Natural killer cell (primary cell): ENCODE data around the gene TYRO3. TPM values are rescaled to one million over a fixed set of nuclear protein-coding genes. Genes with fewer than 3 reads are reported as not detected.

Source experiments
- ATAC-seq, 3 donors: fragments of 150-1000 bp in 2 of 3; fragments of 200-7000 bp in 1 of 3; cut with Tn5 transposase; 1 replicate in 1 of 3; 2 replicates in 2 of 3; pipeline ENCODE4 v1.10.0; 2021; ENCODE audit warnings: mild to moderate bottlenecking in 2 of 3, moderate library complexity in 2 of 3
- DNase-seq, 2 donors: peaks; one replicate each; pipeline versions ENCODE4 v3.0.0 to v3.0.0-alpha.2; 2013 to 2021; ENCODE audit warnings: mixed read lengths in 1 of 2
- H3K27ac ChIP-seq: one replicate; pipeline ENCODE4 v1.5.1; 2013; ENCODE audit warnings: mild to moderate bottlenecking, low read length
- H3K27me3 ChIP-seq: one replicate; pipeline ENCODE4 v1.6.1; 2013; ENCODE audit warnings: low read length; ENCODE audit not compliant: control insufficient read depth, insufficient read depth
- H3K36me3 ChIP-seq: one replicate; pipeline ENCODE4 v1.6.1; 2013; ENCODE audit warnings: low read length; ENCODE audit not compliant: control insufficient read depth, insufficient read depth
- H3K4me1 ChIP-seq: one replicate; pipeline ENCODE4 v1.6.1; 2013; ENCODE audit warnings: low read length; ENCODE audit not compliant: control insufficient read depth, insufficient read depth
- H3K4me3 ChIP-seq: one replicate; pipeline ENCODE4 v1.5.1; 2013; ENCODE audit warnings: low read length
- H3K9me3 ChIP-seq: one replicate; pipeline ENCODE4 v1.6.1; 2013; ENCODE audit warnings: low read length; ENCODE audit not compliant: control insufficient read depth, insufficient read depth
- H3K27ac Mint-ChIP-seq, 2 donors: one replicate each; pipeline ENCODE4 v1.8.0; 2022; ENCODE audit warnings: mild to moderate bottlenecking in 2 of 2, mixed read lengths in 2 of 2, moderate library complexity in 1 of 2
- H3K27me3 Mint-ChIP-seq, 2 donors: one replicate each; pipeline ENCODE4 v1.8.0; 2022; ENCODE audit warnings: low read depth in 2 of 2, mixed read lengths in 2 of 2
- H3K36me3 Mint-ChIP-seq: one replicate; pipeline ENCODE4 v1.8.0; 2022; ENCODE audit warnings: mixed read lengths
- H3K4me1 Mint-ChIP-seq, 2 donors: one replicate each; pipeline ENCODE4 v1.8.0; 2022; ENCODE audit warnings: mixed read lengths in 2 of 2
- H3K4me3 Mint-ChIP-seq: one replicate; pipeline ENCODE4 v1.8.0; 2022; ENCODE audit warnings: mild to moderate bottlenecking, moderate library complexity, mixed read lengths
- H3K9me3 Mint-ChIP-seq, 2 donors: one replicate each; pipeline ENCODE4 v1.8.0; 2022; ENCODE audit warnings: mixed read lengths in 2 of 2
- CTCF ChIP-seq: fragments of 200-600 bp; IDR thresholded peaks from one replicate; pipeline ENCODE4 v1.8.0; 2022; ENCODE audit warnings: antibody characterized with exemption
- WGBS: methylation state at CpG from one replicate; pipeline ENCODE4 v1.1.7; 2013; ENCODE audit warnings: missing lambda C conversion rate; ENCODE audit not compliant: insufficient coverage; 5-methylcytosine and 5-hydroxymethylcytosine counted together
- intact Hi-C: fragments of 100-400 bp; cut with micrococcal nuclease; formaldehyde crosslinking; loops from one replicate; pipeline ENCODE4 v1.14.2; 2022
- total RNA-seq, 4 donors: library from RNA; stranded (reverse); fragments of 120-200 nt in 1 of 4; gene quantifications; one replicate each; pipeline versions ENCODE4 v1.2.3 to v1.2.4, GENCODE V29; 2013 to 2022

Gene TYRO3
- total RNA-seq, 3 donors from 2014 or later (not counting 1 experiment from before 2014, with no cell fraction given), result 0.25 to 0.80 (median 0.36) TPM

DNA sequence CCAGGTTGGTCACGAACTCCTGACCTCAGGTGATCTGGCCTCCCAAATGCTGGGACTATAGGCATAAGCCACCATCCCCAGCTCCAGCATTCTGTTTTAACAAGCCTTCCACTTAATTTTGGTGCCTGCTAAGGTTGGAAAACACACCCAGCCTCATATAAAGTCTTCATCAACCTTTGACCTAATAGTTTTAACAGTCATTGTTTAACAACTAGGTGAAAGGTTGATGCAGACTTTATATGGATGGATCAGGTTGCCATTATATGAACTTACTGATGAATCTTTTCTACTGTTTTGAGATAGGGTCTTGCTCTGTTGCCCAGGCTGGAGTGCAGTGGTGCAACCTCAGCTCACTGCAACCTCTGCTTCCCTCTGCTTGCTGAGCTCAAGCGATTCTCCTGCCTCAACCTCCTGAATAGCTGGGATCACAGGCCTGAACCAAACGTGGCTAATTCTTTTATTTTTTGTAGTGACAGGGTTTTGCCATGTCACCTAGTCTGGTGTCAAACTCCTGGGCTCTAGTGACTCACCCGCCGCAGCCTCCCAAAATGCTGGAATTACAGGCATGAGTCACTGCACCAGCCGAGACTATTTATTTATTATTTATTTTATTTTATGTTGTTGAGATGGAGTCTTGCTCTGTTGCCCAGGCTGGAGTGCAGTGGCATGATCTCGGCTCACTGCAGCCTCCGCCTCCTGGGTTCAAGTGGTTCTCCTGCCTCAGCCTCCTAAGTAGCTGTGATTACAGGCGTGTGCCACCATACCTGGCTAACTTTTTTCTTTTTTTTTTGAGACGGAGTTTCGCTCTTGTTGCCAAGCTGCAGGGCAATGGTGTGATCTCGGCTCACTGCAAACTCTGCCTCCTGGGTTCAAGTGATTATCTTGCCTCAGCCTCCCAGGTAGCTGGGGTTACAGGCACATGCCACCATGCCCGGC, 11.9 kb upstream of the TYRO3 start:
- Histone ChIP-seq H3K27me3 (no peaks in the 10 kb centered on the region), H3K36me3 (no peaks in the 10 kb centered on the region), H3K4me1 (peaks cover 15% of the 10 kb centered on the region), H3K27ac (no peak overlapping the region), H3K9me3 (no peaks in the 10 kb centered on the region), H3K4me3 (no peak overlapping the region)
- no peak for TF ChIP-seq CTCF
- Mint-ChIP-seq H3K4me3 (no peak overlapping the region), H3K36me3 (no peaks in the 10 kb centered on the region), H3K27me3 (no peaks in the 10 kb centered on the region), H3K9me3 (no peaks in the 10 kb centered on the region), H3K4me1 (peaks cover 16 to 18% of the 10 kb centered on the region in 2 donors), H3K27ac (no peak overlapping the region)
- no peak for DNase-seq
- WGBS, result 88% methylated on average over 10 of the region's 13 CpGs
- intact Hi-C loops, result no loop called here
- ATAC-seq, result no peak

- TF ChIP-seq CTCF, result no peak
- no peak overlapping the region for H3K27ac Mint-ChIP-seq
- Histone ChIP-seq H3K36me3 (no peaks in the 10 kb centered on the region), H3K4me3 (no peak overlapping the region), H3K4me1 (no peaks in the 10 kb centered on the region), H3K27ac (no peak overlapping the region), H3K27me3 (no peaks in the 10 kb centered on the region), H3K9me3 (no peaks in the 10 kb centered on the region)
- WGBS, result 93% methylated on average over 9 of the region's 9 CpGs
- ATAC-seq, result no peak
- no peaks in the 10 kb centered on the region for H3K9me3 Mint-ChIP-seq
- peaks cover 0 to under 1% of the 10 kb centered on the region in 2 donors for H3K4me1 Mint-ChIP-seq
- intact Hi-C loops, result no loop called here
- no peak for DNase-seq
- H3K4me3 Mint-ChIP-seq, result no peak overlapping the region
- peaks cover 0 to 5% of the 10 kb centered on the region in 2 donors for H3K27me3 Mint-ChIP-seq
- no peaks in the 10 kb centered on the region for H3K36me3 Mint-ChIP-seq
These were observed 8.8 kb upstream of the TYRO3 start for GRCh38 chr15:41550066-41550775.

- no peaks in the 10 kb centered on the region for H3K36me3 ChIP-seq
- H3K4me1 ChIP-seq, result peaks cover 12% of the 10 kb centered on the region
- no peak for TF ChIP-seq CTCF
- H3K9me3 ChIP-seq, result no peaks in the 10 kb centered on the region
- Mint-ChIP-seq H3K36me3 (no peaks in the 10 kb centered on the region), H3K27me3 (peaks cover 0 to 11% of the 10 kb centered on the region in 2 donors), H3K27ac (no peak overlapping the region), H3K4me3 (no peak overlapping the region), H3K9me3 (no peaks in the 10 kb centered on the region), H3K4me1 (peaks cover 11 to 20% of the 10 kb centered on the region in 2 donors)
- intact Hi-C loops, result no loop called here
- no peaks in the 10 kb centered on the region for H3K27me3 ChIP-seq
- no peak for DNase-seq
- no peak overlapping the region for H3K4me3 ChIP-seq
- no peak for ATAC-seq
- 92% methylated on average over 1 of the region's 1 CpG for WGBS
- no peak overlapping the region for H3K27ac ChIP-seq
These were observed 5.3 kb upstream of the TYRO3 start for GRCh38 chr15:41553731-41554130.
